Testis (tissue), 3 donors: ENCODE measurements around the gene HTR4. TPM values are rescaled to one million over a fixed set of nuclear protein-coding genes. Genes with fewer than 3 reads are reported as not detected.

Source experiments
- DNase-seq: peaks from one replicate; pipeline ENCODE4 v3.0.0-alpha.2; 2019
- H3K27ac ChIP-seq, 2 donors: fragments of 200-600 bp; sonication (generic); one replicate each; pipeline ENCODE4 v1.5.1; 2019
- H3K27me3 ChIP-seq: fragments of 200-600 bp; sonication (generic); one replicate; pipeline ENCODE4 v1.5.1; 2019
- H3K36me3 ChIP-seq: fragments of 200-600 bp; sonication (generic); one replicate; pipeline ENCODE4 v1.5.1; 2017; ENCODE audit warnings: low read depth; ENCODE audit errors: missing control alignments
- H3K4me1 ChIP-seq: fragments of 200-600 bp; sonication (generic); one replicate; pipeline ENCODE4 v1.5.1; 2019
- H3K4me3 ChIP-seq, 2 donors: fragments of 200-600 bp; sonication (generic); one replicate each; pipeline ENCODE4 v1.5.1; 2017 to 2019
- H3K9me3 ChIP-seq: fragments of 200-600 bp; sonication (generic); one replicate; pipeline ENCODE4 v1.5.1; 2017
- CTCF ChIP-seq, 3 experiments: fragments of 450-650 bp in 2 of 3; fragments of 200-600 bp in 1 of 3; sonication (generic) in 1 of 3; IDR thresholded peaks; one replicate each; pipeline ENCODE4 v1.5.1; 2016 to 2019; ENCODE audit warnings: antibody characterized with exemption in 3 of 3, mild to moderate bottlenecking in 2 of 3, moderate library complexity in 1 of 3
- POLR2A ChIP-seq: fragments of 450-650 bp; IDR thresholded peaks from one replicate; pipeline ENCODE4 v1.6.1; 2017; ENCODE audit warnings: antibody characterized with exemption, mild to moderate bottlenecking, moderate library complexity
- WGBS, 2 donors: methylation state at CpG; one replicate each; pipeline ENCODE4 v1.1.5; 2018; 5-methylcytosine and 5-hydroxymethylcytosine counted together
- intact Hi-C: fragments of 100-400 bp; cut with DNase I; formaldehyde crosslinking; loops from one replicate; pipeline ENCODE4 v1.15.1; 2023; ENCODE audit warnings: low total_unique reads
- polyA plus RNA-seq: library from polyadenylated mRNA; stranded (reverse); fragments of 350-450 nt; fragmentation: Illumina TruSeq; extraction: RNeasy Lipid Tissue Mini Kit (QIAGEN cat#74804); gene quantifications from one replicate; pipeline ENCODE4 v1.2.3, GENCODE V29; 2014; ENCODE audit warnings: low read depth, low replicate concordance; ENCODE audit not compliant: insufficient read depth
- total RNA-seq, 2 donors: library from RNA; depleted of rRNA; stranded (reverse); fragments of >200 nt; gene quantifications; one replicate each; pipeline ENCODE4 v1.2.3, GENCODE V29; 2016

Gene HTR4
- total and polyA plus RNA-seq, 3 donors from 2014 or later, result 0.17 to 0.63 (median 0.56) TPM

GRCh38 chr5:148687871-148688270, 33.5 kb upstream of the HTR4 start:
- H3K4me1 ChIP-seq, result no peaks in the 10 kb centered on the region
- no peak overlapping the region for H3K4me3 ChIP-seq
- WGBS, 2 donors, result 93 to 94% methylated on average over 2 of the region's 2 CpGs
- no peaks in the 10 kb centered on the region for H3K36me3 ChIP-seq
- intact Hi-C loops, result no loop called here
- no peaks in the 10 kb centered on the region for H3K9me3 ChIP-seq
- H3K27me3 ChIP-seq, result no peaks in the 10 kb centered on the region
- DNase-seq, result no peak
- no peak overlapping the region for H3K27ac ChIP-seq
- TF ChIP-seq CTCF (IDR thresholded peaks at IDR 0.05), result no peak
- no peak for TF ChIP-seq POLR2A

GRCh38 chr5:148687427-148687826, 33.1 kb upstream of the HTR4 start:
- TF ChIP-seq CTCF (IDR thresholded peaks at IDR 0.05), result peak in 1 of 3 experiments; percentile 12
- TF ChIP-seq POLR2A, result no peak

GRCh38 chr5:148686660-148687059, 32.3 kb upstream of the HTR4 start:
- H3K27me3 ChIP-seq, result no peaks in the 10 kb centered on the region
- H3K9me3 ChIP-seq, result no peaks in the 10 kb centered on the region
- H3K27ac ChIP-seq, result no peak overlapping the region
- intact Hi-C loops, result no loop called here
- H3K4me1 ChIP-seq, result no peaks in the 10 kb centered on the region
- no peaks in the 10 kb centered on the region for H3K36me3 ChIP-seq
- TF ChIP-seq CTCF (IDR thresholded peaks at IDR 0.05) (no peak), POLR2A (no peak)
- DNase-seq, result no peak
- no peak overlapping the region for H3K4me3 ChIP-seq

More at GRCh38 chr5:148687427-148687826, 33.1 kb upstream of the HTR4 start:
- H3K36me3 ChIP-seq, result no peaks in the 10 kb centered on the region
- no peaks in the 10 kb centered on the region for H3K4me1 ChIP-seq
- WGBS, 2 donors, result 71 to 72% methylated on average over 3 of the region's 3 CpGs
- H3K27me3 ChIP-seq, result no peaks in the 10 kb centered on the region
- no peak for DNase-seq
- no peaks in the 10 kb centered on the region for H3K9me3 ChIP-seq
- no peak overlapping the region for H3K4me3 ChIP-seq
- intact Hi-C loops, result no loop called here
- H3K27ac ChIP-seq, result no peak overlapping the region

GRCh38 chr5:148685520-148686134, 31.3 kb upstream of the HTR4 start:
- 67 to 69% methylated on average over 3 of the region's 3 CpGs for WGBS, 2 donors
- intact Hi-C loops, result no loop called here
- Histone ChIP-seq H3K36me3 (no peaks in the 10 kb centered on the region), H3K9me3 (no peaks in the 10 kb centered on the region), H3K27ac (no peak overlapping the region), H3K4me1 (no peaks in the 10 kb centered on the region), H3K4me3 (no peak overlapping the region), H3K27me3 (no peaks in the 10 kb centered on the region)
- TF ChIP-seq CTCF (IDR thresholded peaks at IDR 0.05), result no peak
- no peak for TF ChIP-seq POLR2A
- DNase-seq, result no peak

GRCh38 chr5:148684528-148684927, 30.2 kb upstream of the HTR4 start:
- no peak overlapping the region for H3K4me3 ChIP-seq
- H3K4me1 ChIP-seq, result no peaks in the 10 kb centered on the region
- no peaks in the 10 kb centered on the region for H3K36me3 ChIP-seq
- no peak overlapping the region for H3K27ac ChIP-seq
- H3K9me3 ChIP-seq, result no peaks in the 10 kb centered on the region
- H3K27me3 ChIP-seq, result no peaks in the 10 kb centered on the region
- no peak for DNase-seq
- no peak for TF ChIP-seq CTCF (IDR thresholded peaks at IDR 0.05)
- intact Hi-C loops, result no loop called here
- WGBS, 2 donors, result 58 to 79% methylated on average over 2 of the region's 2 CpGs
